HG03097 (cell line): ENCODE data around the gene PDE7B.

Source experiments
- ATAC-seq: cut with Tn5 transposase; IDR thresholded peaks from one replicate; pipeline ENCODE4 v1.9.1; 2021; ENCODE audit not compliant: unreplicated experiment, low FRiP score

The PDE7B gene

DNA sequence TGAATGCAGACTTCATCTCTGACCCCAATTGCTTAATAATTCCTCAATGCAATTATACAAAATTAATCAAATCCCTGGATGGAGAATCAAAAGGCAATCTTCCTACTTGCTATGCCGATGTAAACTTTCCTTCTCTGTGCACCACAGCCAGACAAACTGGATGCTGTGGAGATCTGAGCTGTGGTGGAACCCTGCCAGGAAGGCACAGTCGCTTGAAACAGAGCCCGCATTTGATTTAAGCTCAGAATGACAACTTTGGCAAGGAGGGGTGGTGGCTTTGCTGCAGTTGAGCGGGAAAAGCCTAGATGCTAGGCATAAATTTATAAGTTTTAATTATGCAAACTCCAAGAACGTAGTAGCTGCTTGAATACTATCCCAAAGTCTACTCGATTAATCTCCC lies 207.8 kb downstream of the PDE7B start:
- no peak for ATAC-seq

- no peak for ATAC-seq
Measured at GRCh38 chr6:136060052-136060451, 208.6 kb downstream of the PDE7B start.

DNA sequence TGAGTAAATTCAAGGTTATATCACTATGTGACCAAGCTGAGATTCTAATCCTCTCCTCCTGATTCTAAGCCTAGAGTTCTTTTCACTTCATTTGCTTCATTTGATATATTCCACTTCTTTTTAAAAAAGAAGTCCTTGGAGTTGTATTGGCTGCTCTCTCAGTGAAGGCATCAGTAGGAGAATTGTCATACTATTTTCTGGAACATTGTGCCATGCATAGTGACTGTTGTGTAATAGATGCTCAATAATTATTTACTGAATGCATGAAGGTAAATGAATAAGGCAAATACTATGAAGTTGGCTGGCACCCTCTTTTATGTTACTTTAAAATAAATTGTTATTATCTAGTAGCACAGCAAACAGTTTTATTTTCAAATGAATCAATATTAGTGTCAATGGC lies 209.3 kb downstream of the PDE7B start:
- ATAC-seq: no peak

DNA sequence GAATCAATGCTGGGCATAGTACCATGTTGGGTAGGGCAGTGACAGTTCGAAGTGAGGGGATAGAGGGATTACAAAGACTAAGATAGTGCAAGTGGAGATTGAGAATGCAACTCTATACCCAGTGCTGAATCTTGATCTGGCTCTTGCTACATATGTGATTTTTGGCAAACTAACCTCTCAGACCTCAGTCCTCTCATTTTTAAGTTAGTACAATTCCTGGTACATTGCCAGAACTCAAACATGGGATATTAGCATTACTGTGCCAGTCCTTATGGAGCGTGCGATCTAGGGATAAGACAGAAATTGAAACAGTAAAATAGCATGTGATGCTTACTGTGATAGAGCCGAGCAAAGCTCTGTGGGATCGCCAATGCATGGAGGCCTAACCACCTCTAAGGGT lies 210.2 kb downstream of the PDE7B start:
- no peak for ATAC-seq

DNA sequence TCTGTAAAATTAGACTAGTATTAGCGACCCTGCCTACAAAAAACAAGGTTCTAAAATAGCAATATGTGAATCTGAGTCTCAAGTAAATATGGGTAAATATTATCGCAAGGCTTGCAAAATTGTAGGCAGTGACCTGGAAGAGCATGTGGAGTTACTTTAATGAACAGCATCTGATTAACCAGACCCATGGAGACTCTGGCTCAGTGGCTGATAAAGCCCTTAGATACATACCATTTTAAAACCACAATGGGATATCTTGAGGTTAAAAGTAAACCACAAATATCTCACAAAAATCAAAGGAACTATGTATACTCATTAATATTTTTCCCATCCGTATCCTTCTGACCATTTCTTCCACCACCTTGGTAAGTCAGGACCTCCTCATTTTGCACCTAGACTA lies 211.6 kb downstream of the PDE7B start:
- ATAC-seq: no peak

- no peak for ATAC-seq
Measured at GRCh38 chr6:136066005-136066404, 214.5 kb downstream of the PDE7B start.

- ATAC-seq: no peak
Measured at GRCh38 chr6:136067731-136068341, 216.3 kb downstream of the PDE7B start.

DNA sequence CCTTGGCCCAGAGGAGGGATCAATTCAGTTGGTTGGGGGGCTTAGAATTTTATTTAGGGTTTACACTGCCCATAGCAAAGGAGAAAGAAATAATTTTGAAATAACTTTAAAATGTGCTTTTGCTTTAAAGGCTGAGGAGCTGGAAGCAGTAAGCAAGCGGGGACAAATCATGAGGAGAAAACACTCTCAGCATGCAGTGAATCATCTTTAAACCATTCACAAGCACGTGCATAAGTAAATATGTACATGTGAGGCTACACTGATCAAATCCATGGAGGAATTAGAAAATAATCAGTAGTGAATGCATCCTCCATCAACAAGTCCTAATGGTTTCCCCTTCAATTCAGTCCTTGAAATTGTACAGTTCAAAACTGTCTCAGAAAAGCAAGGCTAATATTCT lies 217.6 kb downstream of the PDE7B start:
- no peak for ATAC-seq

GRCh38 chr6:136070815-136071214 lies 219.3 kb downstream of the PDE7B start:
- no peak for ATAC-seq

DNA sequence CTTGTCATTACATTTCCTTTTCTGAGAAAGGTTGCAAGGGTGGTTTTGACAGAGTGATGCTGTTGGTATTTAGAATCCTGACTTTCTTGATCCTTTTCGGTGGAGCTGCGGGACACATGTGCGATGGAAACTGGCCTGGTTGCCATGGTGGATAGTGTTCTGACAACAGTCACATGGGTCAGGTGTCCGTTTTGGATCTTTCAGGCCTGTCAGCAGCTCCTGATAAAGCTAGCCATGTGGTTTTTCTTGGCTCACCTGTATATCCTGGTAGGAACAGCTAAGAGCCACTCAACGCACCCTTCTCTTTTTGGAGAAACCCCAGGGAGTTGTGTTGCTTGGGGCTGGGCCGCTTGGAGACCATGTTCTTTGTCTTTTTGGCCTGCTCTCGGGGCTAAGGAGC lies 221.2 kb downstream of the PDE7B start:
- ATAC-seq: no peak

GRCh38 chr6:136073216-136073615 lies 221.7 kb downstream of the PDE7B start:
- no peak for ATAC-seq

- ATAC-seq: no peak
Measured at GRCh38 chr6:136076496-136076895, 225.0 kb downstream of the PDE7B start.

GRCh38 chr6:136077834-136078576 lies 226.5 kb downstream of the PDE7B start:
- no peak for ATAC-seq

- ATAC-seq: no peak
Measured at GRCh38 chr6:136079701-136080565, 228.4 kb downstream of the PDE7B start.

DNA sequence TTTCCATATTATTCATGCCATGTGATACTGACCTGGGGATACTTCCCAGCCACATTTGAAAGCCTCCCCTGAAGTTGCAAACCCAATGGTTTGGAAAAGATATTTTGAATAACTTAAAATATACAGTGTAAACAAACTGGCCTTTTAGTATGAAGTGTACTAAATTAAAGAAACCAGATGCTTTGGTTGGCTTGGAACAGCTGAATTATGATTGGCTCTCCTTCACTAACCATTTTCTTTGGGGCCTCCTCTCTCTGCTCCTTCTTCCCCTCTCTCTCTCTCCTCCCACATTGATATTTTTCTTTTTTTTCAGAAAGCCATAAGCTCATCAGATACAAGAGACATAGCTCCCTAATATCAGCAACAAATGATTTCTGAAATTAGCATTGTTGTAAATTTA lies 232.0 kb downstream of the PDE7B start:
- no peak for ATAC-seq

- ATAC-seq: no peak
Measured at GRCh38 chr6:136084403-136084802, 232.9 kb downstream of the PDE7B start.

DNA sequence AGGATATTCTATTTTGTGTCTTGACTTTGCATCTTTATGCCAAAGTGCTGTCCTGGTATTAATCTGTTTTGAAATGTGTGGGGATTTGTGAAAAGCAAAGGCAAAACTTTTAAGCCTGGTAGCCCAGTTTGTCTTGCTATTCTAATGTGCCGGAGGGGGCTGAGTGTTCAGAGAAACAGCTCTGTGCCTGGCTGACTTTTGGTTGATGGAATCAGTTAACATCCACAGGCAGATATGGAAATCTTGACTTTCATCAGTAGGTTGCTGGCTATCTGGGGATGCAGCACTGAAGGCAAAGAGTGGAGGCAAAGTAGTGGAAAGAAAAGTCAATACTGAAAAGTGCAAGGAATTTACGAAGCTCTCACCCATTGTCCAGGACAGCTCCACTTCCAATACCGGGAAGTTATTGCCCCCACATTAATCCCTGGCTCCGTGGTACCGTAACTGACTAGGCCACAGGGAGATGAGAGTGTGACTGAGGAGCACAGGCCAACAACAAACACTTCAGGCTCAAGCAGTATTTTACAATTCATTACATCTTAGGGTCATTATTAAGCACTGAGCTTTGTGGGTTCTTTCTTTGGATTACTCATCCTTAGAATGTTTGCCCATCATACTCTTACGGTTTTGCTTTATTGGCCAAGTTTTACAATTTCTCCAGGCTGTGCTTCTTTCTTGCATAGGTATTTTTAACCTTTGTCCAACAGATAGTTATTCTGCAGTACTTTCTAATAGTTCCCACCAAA lies 234.0 kb downstream of the PDE7B start:
- ATAC-seq: no peak

DNA sequence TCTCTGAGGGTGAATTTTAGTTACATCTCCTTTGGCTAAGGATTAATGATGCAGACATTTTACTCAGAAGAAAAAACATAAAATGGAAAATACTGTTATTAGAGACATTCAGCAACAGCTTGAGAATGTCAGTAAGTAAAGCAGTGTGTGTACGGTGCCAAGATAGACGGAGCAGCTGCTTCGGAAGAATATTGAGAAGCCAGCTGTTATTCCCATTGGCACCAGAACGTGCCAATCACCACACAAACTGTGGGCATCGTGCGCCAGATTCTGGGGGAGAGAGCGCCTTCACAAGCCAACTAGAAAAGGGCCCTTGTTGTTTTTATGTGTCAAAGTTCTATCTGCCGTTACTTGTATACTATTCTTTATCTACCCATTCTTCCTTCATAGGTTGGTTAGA lies 235.2 kb downstream of the PDE7B start:
- no peak for ATAC-seq

DNA sequence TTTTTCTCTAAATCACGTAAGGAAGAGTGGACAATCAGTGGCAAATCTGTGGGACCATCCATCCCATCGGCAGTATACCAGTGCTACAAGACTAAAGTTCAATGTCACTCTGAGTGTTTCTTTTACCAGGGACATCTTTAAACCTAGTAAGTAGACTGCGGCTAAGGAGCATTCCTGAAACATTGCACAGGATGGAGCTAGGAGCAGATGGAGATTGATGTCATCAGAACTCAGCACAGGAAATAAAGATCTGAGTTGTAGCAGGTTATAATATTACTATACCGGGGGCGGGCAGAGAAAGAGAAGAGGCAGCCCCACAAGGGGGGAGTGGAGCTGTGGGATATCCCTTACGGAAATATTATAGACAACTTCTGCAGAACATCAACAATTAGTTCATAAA lies 236.5 kb downstream of the PDE7B start:
- no peak for ATAC-seq

GRCh38 chr6:136088693-136089092 lies 237.2 kb downstream of the PDE7B start:
- no peak for ATAC-seq

- ATAC-seq: no peak
Measured at GRCh38 chr6:136089876-136090275, 238.4 kb downstream of the PDE7B start.
